Endothelial cell of umbilical vein (primary cell): ENCODE results near the gene FOXP4. TPM values are rescaled to one million over a fixed set of nuclear protein-coding genes. Genes with fewer than 3 reads are reported as not detected.

ENCODE experiments used
- BruUV-seq: library from RNA; stranded (reverse); fragments of 400-500 nt; replicated peaks from 2 replicates; lab custom pipeline; 2021; lab: Mats Ljungman, UMichigan
- CTCF ChIA-PET: fragments of 300-600, 350-600 bp; sonication (Branson Sonifier 250); formaldehyde crosslinking; loops from one replicate; lab custom pipeline; 2021; ENCODE audit warnings: antibody characterized with exemption, inconsistent platforms; lab: Charles Lee
- POLR2A ChIA-PET: fragments of 300-600, 350-600 bp; sonication (Branson Sonifier 250); formaldehyde crosslinking; loops from one replicate; lab custom pipeline; 2021; ENCODE audit warnings: antibody characterized with exemption, inconsistent platforms; lab: Charles Lee
- DNase-seq: peaks from one replicate; pipeline ENCODE4 v3.0.0-alpha.2; 2011; ENCODE audit warnings: low read depth, low spot score
- FAIRE-seq: peaks from 2 replicates; lab custom pipeline; 2011; peaks lifted over from hg19 to GRCh38; lab: Jason Lieb, UNC
- H2AFZ ChIP-seq: 2 replicates; pipeline ENCODE4 v1.6.0; 2012; ENCODE audit warnings: low read depth, low read length, control low read depth, inconsistent platforms
- H3K27ac ChIP-seq: 2 replicates; pipeline ENCODE4 v1.5.1; 2011; ENCODE audit warnings: low read depth, mild to moderate bottlenecking, control low read depth, low read length, moderate library complexity; ENCODE audit not compliant: insufficient read depth
- H3K27me3 ChIP-seq, 2 experiments: 2 replicates each; pipeline versions ENCODE4 v1.6.0 to v1.6.1; 2011; ENCODE audit warnings: low read length in 2 of 2, mixed read lengths in 1 of 2; ENCODE audit not compliant: control insufficient read depth in 2 of 2, insufficient read depth in 2 of 2
- H3K36me3 ChIP-seq, 2 experiments: 2 replicates in 1 of 2; 3 replicates in 1 of 2; pipeline ENCODE4 v1.5.1; 2011; ENCODE audit warnings: low read length in 2 of 2, mild to moderate bottlenecking in 1 of 2, moderate library complexity in 1 of 2; ENCODE audit not compliant: control insufficient read depth in 2 of 2, insufficient read depth in 2 of 2; ENCODE audit errors: extremely low read depth in 1 of 2
- H3K4me1 ChIP-seq: 3 replicates; pipeline ENCODE4 v1.5.1; 2011; ENCODE audit warnings: mild to moderate bottlenecking, low read length; ENCODE audit not compliant: control insufficient read depth, insufficient read depth; ENCODE audit errors: extremely low read depth
- H3K4me2 ChIP-seq: 2 replicates; pipeline ENCODE4 v1.6.1; 2011; ENCODE audit warnings: low read length, control low read depth, mixed read lengths; ENCODE audit not compliant: insufficient read depth
- H3K4me3 ChIP-seq, 3 experiments: fragments of 200-600 bp in 1 of 3; sonication (generic), shearing (Covaris generic) in 1 of 3; replicated peaks in 1 of 3; 2 replicates each; pipeline ENCODE4 v1.5.1; 2011 to 2016; ENCODE audit warnings: control low read depth in 3 of 3, low read length in 3 of 3, mild to moderate bottlenecking in 2 of 3, inconsistent platforms in 1 of 3, low read depth in 1 of 3, moderate library complexity in 1 of 3; ENCODE audit not compliant: insufficient read depth in 1 of 3
- H3K79me2 ChIP-seq: 2 replicates; pipeline ENCODE4 v1.6.0; 2012; ENCODE audit warnings: low read length, inconsistent platforms; ENCODE audit not compliant: control insufficient read depth, insufficient read depth
- H3K9ac ChIP-seq: replicated peaks from 2 replicates; pipeline ENCODE3; 2011; ENCODE audit warnings: low read length, control low read depth; ENCODE audit not compliant: insufficient read depth; ENCODE audit errors: extremely low read depth
- H3K9me1 ChIP-seq: replicated peaks from 3 replicates; pipeline ENCODE4 v1.6.0; 2011; ENCODE audit warnings: mild to moderate bottlenecking, low read length; ENCODE audit not compliant: control insufficient read depth, insufficient read depth; ENCODE audit errors: extremely low read depth
- H3K9me3 ChIP-seq: replicated peaks from 2 replicates; pipeline ENCODE4 v1.5.1; 2012; ENCODE audit warnings: low read length, inconsistent platforms; ENCODE audit not compliant: control insufficient read depth, insufficient read depth
- H4K20me1 ChIP-seq: replicated peaks from 2 replicates; pipeline ENCODE3; 2011; ENCODE audit warnings: mild to moderate bottlenecking, low read length; ENCODE audit not compliant: control insufficient read depth, insufficient read depth; ENCODE audit errors: extremely low read depth
- CTCF ChIP-seq, 2 donors: IDR thresholded peaks; 1 replicate in 1 of 2; 2 replicates in 1 of 2; pipeline ENCODE4 v1.5.1; 2011; ENCODE audit warnings: low read length in 2 of 2, mild to moderate bottlenecking in 2 of 2, moderate library complexity in 2 of 2, control low read depth in 1 of 2, inconsistent platforms in 1 of 2, low read depth in 1 of 2; ENCODE audit not compliant: insufficient read depth in 1 of 2; ENCODE audit errors: extremely low read depth in 1 of 2
- EZH2 ChIP-seq: IDR thresholded peaks from 2 replicates; pipeline ENCODE4 v1.6.1; 2012; ENCODE audit warnings: borderline replicate concordance, low read depth, mild to moderate bottlenecking, moderate library complexity, low read length, inconsistent platforms; ENCODE audit not compliant: severe bottlenecking
- FOS ChIP-seq: IDR thresholded peaks from 2 replicates; pipeline ENCODE4 v1.6.1; 2011; ENCODE audit warnings: mild to moderate bottlenecking, low read length, moderate library complexity, borderline replicate concordance; ENCODE audit not compliant: insufficient read depth
- GATA2 ChIP-seq: IDR thresholded peaks from 2 replicates; pipeline ENCODE4 v1.7.0; 2011; ENCODE audit warnings: low read depth, mild to moderate bottlenecking, moderate library complexity, mixed read lengths, low read length; ENCODE audit not compliant: insufficient read length, insufficient read depth
- JUN ChIP-seq: IDR thresholded peaks from 2 replicates; pipeline ENCODE4 v1.6.1; 2011; ENCODE audit warnings: borderline replicate concordance, low read depth; ENCODE audit not compliant: insufficient read length, insufficient read depth
- MYC ChIP-seq: IDR thresholded peaks from one replicate; pipeline ENCODE4 v1.6.1; 2011; ENCODE audit warnings: mild to moderate bottlenecking, low read depth, low read length
- POLR2A ChIP-seq: IDR thresholded peaks from 2 replicates; pipeline ENCODE4 v1.6.1; 2012; ENCODE audit warnings: low read depth, mild to moderate bottlenecking, control low read depth, low read length
- POLR2AphosphoS5 ChIP-seq: IDR thresholded peaks from 2 replicates; pipeline ENCODE4 v1.6.1; 2012; ENCODE audit warnings: low read depth, mild to moderate bottlenecking, control low read depth, low read length, moderate library complexity; ENCODE audit not compliant: insufficient read depth
- dilution Hi-C: fragments of 300-500 bp; cut with MboI; formaldehyde crosslinking; loops from one replicate; pipeline ENCODE4 v1.15.0; 2019; ENCODE audit warnings: low sequenced_read_pairs; ENCODE audit not compliant: extremely low pct_ligation_motif_present
- intact Hi-C: fragments of 100-400 bp; cut with micrococcal nuclease; formaldehyde crosslinking; loops from one replicate; pipeline ENCODE4 v1.10.0; 2022
- polyA plus RNA-seq, 4 experiments: library from polyadenylated mRNA; depleted of rRNA in 3 of 4; stranded (reverse) in 3 of 4; unstranded in 1 of 4; fragments of >200 nt; gene quantifications; 2 replicates each; pipeline versions ENCODE4 v1.2.1 to v1.2.3, GENCODE V29; 2011 to 2012; ENCODE audit warnings: missing spikeins in 1 of 4
- total RNA-seq: library from RNA; stranded (reverse); gene quantifications from 2 replicates; pipeline ENCODE4 v1.2.3, GENCODE V29; 2021
- TF ChIP-seq, protein P1 (sequence below): IDR thresholded peaks from 2 replicates; pipeline ENCODE4 v1.6.1; 2011; ENCODE audit not compliant: insufficient read depth, insufficient read length

The FOXP4 gene
- total and polyA plus RNA-seq, 2 donors (not counting 3 experiments of a cell fraction or from before 2014, with no cell fraction given), result 5.6 to 23.9 TPM

DNA sequence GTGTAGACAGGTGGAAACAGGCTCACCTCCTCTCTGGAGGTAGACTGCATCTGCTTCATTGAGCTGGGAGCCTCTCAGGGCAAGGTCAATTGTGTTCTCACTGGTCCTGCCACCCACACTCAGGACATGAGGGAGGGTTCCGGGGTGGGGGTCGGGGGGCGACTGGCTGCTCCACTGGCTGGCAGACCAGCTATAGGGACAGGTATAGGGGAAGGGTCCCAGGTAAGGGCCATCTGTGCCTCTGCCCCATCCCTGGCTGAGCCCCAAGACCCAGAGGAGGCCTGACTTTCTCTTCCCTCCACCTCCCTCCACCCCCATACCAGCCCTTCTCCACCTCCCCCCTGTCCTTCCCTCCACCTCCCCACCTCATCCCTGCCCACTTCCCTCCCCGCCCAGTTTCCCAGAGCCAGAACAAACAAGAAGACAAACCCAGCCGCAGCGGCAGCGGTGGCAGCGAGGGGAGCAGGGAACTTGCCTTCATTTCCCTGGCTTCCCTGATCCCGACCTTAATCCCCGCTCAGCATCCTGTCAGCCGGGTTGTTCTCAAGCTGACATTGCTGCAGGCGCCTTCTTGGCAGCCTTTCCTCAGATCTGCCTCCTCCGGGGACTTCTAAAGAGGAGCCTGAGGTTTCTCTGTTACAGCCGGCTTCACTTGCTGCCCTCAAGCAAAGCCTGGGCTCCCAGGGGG lies 18.3 kb upstream of the FOXP4 start:
- H3K9me3 ChIP-seq, result no peaks in the 10 kb centered on the region
- no peak overlapping the region for H3K9ac ChIP-seq
- no peaks in the 10 kb centered on the region for H3K36me3 ChIP-seq
- H3K79me2 ChIP-seq, result no peaks in the 10 kb centered on the region
- no peaks in the 10 kb centered on the region for H3K27me3 ChIP-seq
- H3K4me2 ChIP-seq, result no peak overlapping the region
- dilution Hi-C loops, result no loop called here
- H3K9me1 ChIP-seq, result no peaks in the 10 kb centered on the region
- H2AFZ ChIP-seq, result peak overlapping the region; percentile 23
- CTCF ChIA-PET, result interaction anchor here (1.1 kb wide), 1 partner anchor 16 kb away, joined by 3 read pairs; no protein-coding TSS in a partner anchor
- H4K20me1 ChIP-seq, result no peaks in the 10 kb centered on the region
- no peak overlapping the region for H3K27ac ChIP-seq
- no peak for TF ChIP-seq JUN
- no peak for TF ChIP-seq POLR2AphosphoS5
- no peak for TF ChIP-seq FOS
- no peak for TF ChIP-seq POLR2A
- TF ChIP-seq MYC, result no peak
- TF ChIP-seq CTCF (IDR thresholded peaks at IDR 0.05; ENCODE audit: extremely low read depth in 1 of 2, insufficient read depth in 1 of 2, low read depth in 1 of 2, low read length in 2 of 2), result no peak
- TF ChIP-seq GATA2, result no peak
- TF ChIP-seq, protein P1, sequence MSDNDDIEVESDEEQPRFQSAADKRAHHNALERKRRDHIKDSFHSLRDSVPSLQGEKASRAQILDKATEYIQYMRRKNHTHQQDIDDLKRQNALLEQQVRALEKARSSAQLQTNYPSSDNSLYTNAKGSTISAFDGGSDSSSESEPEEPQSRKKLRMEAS, result no peak
- no peak for TF ChIP-seq EZH2
- POLR2A ChIA-PET, result no interaction called here
- DNase-seq (peak; percentile 48), FAIRE-seq (peak; percentile 68)
- intact Hi-C loops, result no loop called here
- peaks cover 13% of the 10 kb centered on the region for H3K4me1 ChIP-seq
- H3K4me3 ChIP-seq, result no peak overlapping the region
- BruUV-seq, result no TSS peak
